ENCODE data around the gene TREX2.

Gene TREX2

DNA sequence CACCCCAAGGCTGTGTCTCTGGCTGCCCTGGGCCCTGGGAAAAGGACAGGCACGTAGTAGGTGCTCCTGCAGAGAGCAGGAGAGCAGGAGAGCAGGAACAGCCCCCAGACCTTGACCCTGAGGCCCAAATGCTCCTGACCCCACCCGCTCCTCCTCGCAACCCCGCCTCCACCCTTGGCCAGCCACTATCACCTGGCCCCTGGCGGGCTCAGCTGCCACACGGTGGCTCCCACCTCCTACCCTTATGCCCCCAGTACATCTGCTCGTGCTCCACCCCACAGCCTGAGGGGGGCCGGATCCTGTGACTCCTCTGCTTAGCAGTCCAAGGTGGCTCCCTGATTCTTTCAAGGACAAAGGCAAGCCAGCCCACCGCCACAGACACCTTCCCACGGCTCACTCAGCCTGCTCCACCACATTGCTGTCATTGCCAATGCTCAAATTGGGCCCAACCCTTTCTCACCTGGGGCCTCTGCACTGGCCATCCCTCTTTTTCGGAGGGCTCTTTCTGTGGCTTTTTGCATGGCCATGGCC, 30.0 kb upstream of the TREX2 start:
- no peak for DNase-seq

GRCh38 chrX:153475271-153475670, 29.4 kb upstream of the TREX2 start:
- no peak for DNase-seq

- DNase-seq: peak; percentile 33 to 51
These were observed 28.9 kb upstream of the TREX2 start for GRCh38 chrX:153474718-153475117.

DNA sequence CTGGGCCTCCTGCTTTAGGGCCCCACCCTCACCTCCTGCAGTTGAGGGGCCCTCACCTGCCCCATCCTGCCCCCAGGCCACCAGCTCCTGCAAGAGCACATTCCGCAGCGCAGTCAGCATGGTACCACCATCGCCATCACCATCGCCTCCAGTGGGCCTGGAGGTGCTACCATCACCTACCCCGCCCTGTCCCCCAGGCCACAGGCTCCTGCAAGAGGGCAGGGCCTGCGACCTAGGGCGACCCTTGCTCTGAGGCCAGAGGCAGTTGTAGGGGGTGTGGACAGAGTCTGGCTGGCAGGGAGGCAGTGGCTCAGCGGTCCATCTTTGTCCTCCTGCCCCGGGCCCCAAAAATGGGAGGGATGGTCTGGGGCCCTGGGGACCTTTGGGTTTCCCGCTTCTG, 28.4 kb upstream of the TREX2 start:
- no peak for DNase-seq

DNA sequence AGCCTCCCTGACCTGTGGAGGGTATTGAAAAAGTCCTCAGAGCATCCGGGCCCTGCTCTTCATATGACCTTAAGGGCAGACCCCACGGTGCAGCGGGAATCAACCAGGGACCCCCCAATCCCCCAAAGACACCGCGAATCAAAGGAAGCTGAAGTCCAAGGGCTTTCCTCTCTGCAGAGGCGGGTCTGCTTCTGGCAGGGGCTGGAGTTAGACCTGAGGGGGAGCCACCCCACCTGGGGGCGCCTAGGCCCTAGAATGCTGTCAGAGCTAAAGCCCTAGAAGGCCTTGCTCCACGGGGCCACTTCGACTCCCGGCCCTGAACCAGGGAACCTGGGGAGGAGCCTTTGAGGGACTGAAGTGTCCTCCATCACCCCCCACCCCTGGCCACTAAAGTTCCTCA, 27.3 kb upstream of the TREX2 start:
- DNase-seq: no peak

DNA sequence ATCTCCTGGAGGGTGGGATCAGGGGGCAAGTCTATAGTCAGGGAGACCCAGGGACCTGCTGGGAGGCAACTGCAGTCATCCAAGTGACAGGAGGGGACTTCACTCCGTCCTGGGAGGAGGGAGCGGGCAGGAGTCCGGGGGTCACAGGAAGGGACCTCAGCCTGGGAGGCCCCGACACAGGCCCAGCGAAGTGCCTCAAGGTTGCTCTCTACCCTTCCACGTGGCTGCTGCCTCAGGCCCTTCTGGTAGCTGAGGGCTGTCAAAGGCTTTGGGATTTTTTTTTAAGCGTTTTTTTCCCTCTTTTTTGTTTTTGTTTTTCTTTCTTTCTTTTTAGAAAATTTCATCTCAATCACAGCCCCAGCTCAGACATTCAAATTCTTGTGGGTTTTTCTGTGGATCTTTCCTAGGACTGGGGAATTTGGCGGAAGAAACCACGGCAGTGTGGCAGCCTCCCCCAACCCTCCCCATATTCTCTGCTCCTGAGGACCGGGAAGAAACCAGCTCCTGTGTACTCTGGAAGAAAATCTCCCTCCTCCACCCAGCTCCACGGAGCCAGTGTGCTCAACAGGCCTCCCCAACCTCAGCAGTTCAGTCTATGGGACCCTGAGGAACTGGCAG, 25.9 kb upstream of the TREX2 start:
- DNase-seq: no peak

GRCh38 chrX:153470411-153471363, 24.8 kb upstream of the TREX2 start, which contains the start of gene HAUS7:
TSS of gene HAUS7 (minus strand) at chrX:153470576. CDS start at chrX:153470557, 19 bp downstream.
- DNase-seq: peak; percentile 85 to 86

GRCh38 chrX:153469811-153470410, 24.1 kb upstream of the TREX2 start:
- DNase-seq: peak; percentile 39 to 49

GRCh38 chrX:153468008-153468580, 22.2 kb upstream of the TREX2 start:
- DNase-seq: no peak

- DNase-seq: no peak
These were observed 20.0 kb upstream of the TREX2 start for GRCh38 chrX:153465691-153466380.

GRCh38 chrX:153464116-153464515, 18.3 kb upstream of the TREX2 start:
- DNase-seq: no peak

GRCh38 chrX:153463556-153463955, 17.7 kb upstream of the TREX2 start:
- no peak for DNase-seq

- DNase-seq: no peak
These were observed 17.2 kb upstream of the TREX2 start for GRCh38 chrX:153463031-153463430.

GRCh38 chrX:153462291-153462690, 16.4 kb upstream of the TREX2 start:
- no peak for DNase-seq

DNA sequence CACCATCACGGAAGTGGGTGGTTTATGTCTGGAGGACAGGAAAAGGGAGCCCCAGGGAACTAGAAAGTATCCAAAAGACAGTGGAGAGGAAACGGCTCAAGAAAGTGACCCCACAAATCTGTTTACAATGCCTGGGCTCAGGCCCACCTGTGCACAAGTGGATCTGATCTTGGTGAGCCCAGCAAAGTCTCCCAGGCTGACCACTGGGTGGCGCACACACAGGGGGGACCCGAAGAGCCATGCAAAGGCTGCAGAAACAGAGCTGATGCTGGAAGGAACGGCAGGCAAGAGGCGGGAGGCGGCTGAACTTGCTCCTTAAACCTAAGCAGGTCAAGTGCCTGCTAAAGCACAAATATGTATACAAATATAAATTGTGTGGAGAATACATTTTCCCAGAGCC, 15.0 kb upstream of the TREX2 start:
- peak; percentile 52 to 54 for DNase-seq

GRCh38 chrX:153459986-153460385, 14.1 kb upstream of the TREX2 start:
- DNase-seq: no peak

DNA sequence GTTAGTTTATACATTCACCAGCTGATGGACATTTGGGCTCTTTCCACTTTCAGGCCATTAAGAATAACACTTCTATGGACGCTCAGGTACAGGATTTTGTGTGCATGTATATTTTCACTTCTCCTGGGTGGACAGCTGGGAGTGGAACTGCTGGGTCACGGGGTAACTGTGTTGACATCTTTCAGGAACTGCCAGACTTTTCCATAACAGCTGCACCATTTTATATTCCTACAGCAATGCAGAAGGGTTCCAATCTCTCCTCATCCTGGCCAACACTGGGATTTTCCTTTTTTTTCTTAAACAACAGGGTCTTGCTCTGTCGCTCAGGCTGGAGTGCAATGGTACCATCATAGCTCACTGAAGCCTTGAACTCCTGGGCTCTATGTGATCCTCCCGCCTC, 12.6 kb upstream of the TREX2 start:
- DNase-seq: no peak

GRCh38 chrX:153457827-153458466, 12.1 kb upstream of the TREX2 start:
- DNase-seq: no peak

GRCh38 chrX:153457136-153457825, 11.4 kb upstream of the TREX2 start:
- no peak for DNase-seq

DNA sequence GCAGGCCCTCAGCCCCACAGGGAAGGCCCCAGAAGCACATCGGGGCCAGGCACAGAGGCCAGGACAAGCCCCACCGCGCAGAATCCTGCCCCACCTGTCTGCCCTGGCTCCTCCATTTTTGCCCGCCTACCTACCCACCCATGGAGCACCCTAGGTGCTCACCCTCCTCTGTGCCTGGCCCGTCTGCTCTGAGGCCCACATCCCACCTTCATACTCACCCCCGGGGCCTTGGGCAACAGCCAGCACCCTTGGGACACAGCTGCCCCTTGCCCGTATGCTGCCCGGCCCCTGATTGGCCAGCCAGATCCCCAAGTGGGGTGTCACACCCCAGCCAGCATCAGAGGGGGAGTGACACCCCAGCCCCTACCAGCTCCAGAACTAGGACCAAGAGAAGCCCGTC, 10.8 kb upstream of the TREX2 start:
- no peak for DNase-seq

DNA sequence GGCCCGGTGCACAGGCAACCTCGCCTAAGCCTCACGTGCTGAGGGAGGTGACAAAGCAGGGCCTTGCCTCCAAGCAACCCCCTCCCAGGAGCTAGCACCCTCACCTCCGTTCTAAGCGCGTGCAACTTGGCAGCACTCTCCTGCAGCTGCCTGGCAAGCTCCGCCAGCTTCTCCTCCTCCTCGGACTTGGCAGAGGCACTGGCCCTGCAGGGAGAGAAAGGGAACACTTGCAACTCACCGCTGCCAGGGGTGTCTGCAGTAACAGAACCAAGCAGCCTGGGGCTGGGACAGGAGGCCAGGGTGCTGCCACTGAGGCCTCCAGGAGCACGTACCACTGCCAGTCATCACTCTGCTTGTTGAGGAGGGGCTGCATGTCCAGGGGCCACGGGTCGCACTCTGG, 10.3 kb upstream of the TREX2 start:
- DNase-seq: no peak

Data from stimulated activated CD4-positive, alpha-beta T cell treated with anti-CD3 and anti-CD28 coated beads, Interleukin-2, amount 100 ng/mL, for 24 hours (primary cell).